Activated T-cell treated with anti-CD3 and anti-CD28 coated beads, Interleukin-2, amount 50 U/mL, for 48 hours (primary cell): ENCODE measurements around the gene FXYD6.

ENCODE experiments used
- DNase-seq, 2 experiments: peaks; one replicate each; pipeline ENCODE4 v3.0.0-alpha.2; 2020

The FXYD6 gene

GRCh38 chr11:117883063-117883462 lies 6.6 kb upstream of the FXYD6 start:
- DNase-seq = peak in 1 of 2 experiments; percentile 8

GRCh38 chr11:117882311-117882905 lies 6.0 kb upstream of the FXYD6 start:
- DNase-seq = peak in 1 of 2 experiments; percentile 7

- DNase-seq = peak in 1 of 2 experiments; percentile 7
Observed at GRCh38 chr11:117881217-117881616, 4.8 kb upstream of the FXYD6 start.

- peak in 1 of 2 experiments; percentile 9 for DNase-seq
Observed at GRCh38 chr11:117879516-117880480, 3.3 kb upstream of the FXYD6 start.

GRCh38 chr11:117878939-117879475 lies 2.5 kb upstream of the FXYD6 start:
- DNase-seq = peak in 1 of 2 experiments; percentile 4

- DNase-seq = peak in 1 of 2 experiments; percentile 9
Observed at GRCh38 chr11:117878314-117878938, 2.0 kb upstream of the FXYD6 start.

- DNase-seq = peak in 1 of 2 experiments; percentile 11
Observed at GRCh38 chr11:117877120-117877784, 794 bp upstream of the FXYD6 start.

GRCh38 chr11:117876059-117876340 lies 458 bp downstream of the FXYD6 start:
- DNase-seq = no peak

- DNase-seq = peak in 1 of 2 experiments; percentile 42
Observed at GRCh38 chr11:117875382-117876058, 938 bp downstream of the FXYD6 start.

- DNase-seq = no peak
Observed at GRCh38 chr11:117874910-117875381, 1.5 kb downstream of the FXYD6 start.

- no peak for DNase-seq
Observed at GRCh38 chr11:117874253-117874909, 2.1 kb downstream of the FXYD6 start.

GRCh38 chr11:117873828-117874125 lies 2.7 kb downstream of the FXYD6 start:
- DNase-seq = no peak

GRCh38 chr11:117872975-117873827 lies 3.3 kb downstream of the FXYD6 start:
- peak in 1 of 2 experiments; percentile 7 for DNase-seq

- DNase-seq = no peak
Observed at GRCh38 chr11:117872420-117872961, 4.0 kb downstream of the FXYD6 start.

GRCh38 chr11:117871784-117872183 lies 4.7 kb downstream of the FXYD6 start:
- no peak for DNase-seq

- DNase-seq = no peak
Observed at GRCh38 chr11:117871160-117871559, 5.3 kb downstream of the FXYD6 start.

- DNase-seq = no peak
Observed at GRCh38 chr11:117870103-117870952, 6.1 kb downstream of the FXYD6 start.

- no peak for DNase-seq
Observed at GRCh38 chr11:117869604-117870003, 6.9 kb downstream of the FXYD6 start.

- DNase-seq = no peak
Observed at GRCh38 chr11:117868815-117869561, 7.5 kb downstream of the FXYD6 start.
